GM19035 (cell line): Measurements from ENCODE around the gene LGALS7.
"Not testable (repeated sequence)": the region's sequence is repeated elsewhere in the genome, so short reads cannot be mapped to it uniquely, and the experiment has no call there.

Source experiments
- ATAC-seq: cut with Tn5 transposase; IDR thresholded peaks from one replicate; pipeline ENCODE4 v1.9.1; 2021; ENCODE audit not compliant: unreplicated experiment

LGALS7 gene

DNA sequence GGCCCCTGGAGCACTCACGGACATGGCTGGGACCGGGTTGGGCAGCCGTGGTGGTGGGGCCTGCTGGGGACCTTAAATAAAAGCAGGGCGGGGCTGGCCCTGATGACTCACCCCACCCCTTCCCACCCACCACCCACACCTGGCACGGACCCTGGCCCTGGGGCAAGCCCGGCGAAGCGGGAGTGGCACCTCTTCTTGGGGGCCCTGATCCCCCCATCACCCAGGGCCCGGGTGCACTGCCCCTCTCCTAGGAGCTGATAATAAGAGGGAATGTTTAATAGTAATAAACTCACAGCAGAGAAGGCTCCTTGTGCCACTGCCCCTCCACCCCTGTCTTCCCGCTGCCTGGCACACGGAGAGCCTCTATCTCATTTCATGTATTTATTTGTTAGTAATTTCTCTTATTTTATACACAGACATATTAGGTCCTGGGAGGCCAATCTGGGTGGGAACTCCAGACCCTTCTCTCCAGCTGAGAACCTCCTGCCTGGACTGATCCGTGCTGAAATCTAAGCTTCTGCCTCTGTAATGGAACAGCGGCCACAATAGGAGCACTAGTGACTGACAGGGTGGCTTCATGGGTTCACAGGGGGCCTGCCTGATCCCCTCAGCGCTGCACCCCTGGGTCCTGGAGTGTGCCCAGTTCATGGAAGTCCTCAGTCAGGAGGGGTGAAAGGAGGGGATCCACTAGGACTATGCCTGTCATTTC is at the start of gene LGALS7:
Gene LGALS7 (minus strand): TSS at position 49 of the 709 bp plus-strand sequence. CDS start 25 bp downstream, at position 24.
- ATAC-seq: no peak

DNA sequence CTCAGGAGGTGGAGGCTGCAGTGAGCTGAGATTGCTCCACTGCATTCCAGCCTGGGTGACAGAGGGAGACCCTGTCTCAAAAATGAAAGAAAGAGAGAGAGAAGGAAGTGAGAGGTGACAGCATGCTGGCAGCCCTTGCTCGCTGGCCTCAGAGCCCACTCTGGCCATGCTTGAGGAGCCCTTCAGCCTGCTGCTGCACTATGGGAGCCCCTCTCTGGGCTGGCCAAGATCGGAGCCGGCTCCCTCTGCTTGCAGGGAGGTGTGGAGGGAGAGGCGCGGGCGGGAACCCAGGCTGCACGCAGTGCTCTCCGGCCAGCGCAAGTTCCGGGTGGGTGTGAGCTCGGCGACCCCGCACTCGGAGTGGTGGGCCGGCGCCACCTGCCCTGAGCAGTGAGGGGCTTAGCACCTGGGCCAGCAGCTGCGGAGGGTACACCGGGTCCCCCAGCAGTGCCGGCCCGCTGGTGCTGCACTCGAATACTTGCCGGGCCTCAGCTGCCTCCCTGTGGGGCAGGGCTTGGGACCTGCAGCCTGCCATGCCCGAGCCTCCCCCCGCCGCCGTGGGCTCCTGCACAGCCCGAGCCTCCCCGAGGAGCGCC is 48.0 kb upstream of the LGALS7 start:
- not testable (repeated sequence) for ATAC-seq

GRCh38 chr19:38819231-38819920 is 46.1 kb upstream of the LGALS7 start:
- no peak for ATAC-seq

- ATAC-seq: no peak
These were observed 43.8 kb upstream of the LGALS7 start for GRCh38 chr19:38817081-38817480.

DNA sequence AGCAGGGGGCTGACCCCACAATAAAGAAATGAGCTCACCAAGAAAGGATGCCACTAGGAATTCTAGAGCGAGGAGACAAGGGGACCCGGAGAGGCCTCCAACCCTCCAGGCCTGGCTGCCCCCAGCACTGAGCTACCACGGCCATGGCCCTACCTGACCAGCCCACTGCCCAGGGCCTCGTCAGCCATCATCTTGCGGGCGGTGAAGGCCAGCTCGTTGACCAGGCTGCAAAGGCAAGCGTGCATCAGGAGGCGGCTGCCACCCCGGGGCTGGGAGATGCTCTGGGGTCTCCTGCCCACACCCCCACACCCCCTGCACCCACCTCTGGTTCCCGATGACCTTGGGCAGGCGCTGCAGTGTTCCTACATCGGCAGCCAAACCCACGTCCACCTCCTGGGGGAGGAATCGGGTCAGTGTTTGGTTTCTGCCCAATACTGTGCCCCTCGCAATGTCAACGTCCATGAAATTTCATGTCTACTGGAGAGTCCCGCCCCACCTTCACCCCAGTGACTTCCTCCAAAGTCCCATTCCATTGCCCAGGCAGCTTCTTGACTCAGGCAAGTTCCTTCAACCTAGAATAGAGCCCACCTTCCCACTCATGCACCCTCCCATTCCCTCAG is 42.9 kb upstream of the LGALS7 start:
- no peak for ATAC-seq

GRCh38 chr19:38815059-38816001 is 42.0 kb upstream of the LGALS7 start:
- ATAC-seq: no peak

DNA sequence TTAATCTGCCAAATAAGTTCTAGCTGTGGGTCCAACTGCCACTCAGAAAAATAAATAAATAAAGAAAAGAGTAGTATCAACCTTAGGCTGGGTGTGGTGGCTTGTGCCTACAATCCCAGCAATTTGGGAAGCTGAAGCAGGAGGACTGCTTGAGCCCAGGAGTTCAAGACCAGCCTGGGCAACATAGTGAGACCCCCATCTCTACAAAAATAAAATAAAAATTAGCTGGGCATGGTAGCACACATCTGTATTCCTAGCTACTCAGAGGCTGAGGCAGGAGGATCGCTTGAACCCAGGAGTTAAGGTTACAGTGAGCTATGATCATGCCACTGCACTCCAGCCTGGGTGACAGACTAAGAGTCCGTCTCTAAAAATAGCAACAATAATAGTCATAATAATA is 40.6 kb upstream of the LGALS7 start:
- not testable (repeated sequence) for ATAC-seq

DNA sequence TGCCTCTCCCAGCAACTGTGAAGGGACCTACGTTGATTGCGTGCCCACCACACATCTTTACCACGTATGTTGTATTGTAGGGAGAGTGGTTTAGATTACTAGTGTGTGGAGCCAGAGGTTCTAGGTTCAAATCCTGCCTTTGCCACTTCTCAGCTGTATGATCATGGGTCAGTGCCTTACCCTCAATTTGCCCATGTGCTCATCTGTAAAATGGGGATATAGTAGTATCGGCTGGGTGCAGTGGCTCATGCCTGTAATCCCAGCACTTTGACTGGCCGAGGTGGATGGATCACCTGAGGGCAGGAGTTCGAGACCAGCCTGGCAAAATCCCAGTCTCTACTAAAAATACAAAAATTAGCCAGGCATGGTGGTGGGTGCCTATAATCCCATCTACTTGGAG is 40.0 kb upstream of the LGALS7 start:
- ATAC-seq: no peak

- ATAC-seq: no peak
These were observed 39.6 kb upstream of the LGALS7 start, which contains the start of gene LGALS4 for GRCh38 chr19:38812841-38813320. Gene LGALS4 (minus strand): TSS chr19:38812945. CDS start chr19:38812886, 59 bp downstream.

DNA sequence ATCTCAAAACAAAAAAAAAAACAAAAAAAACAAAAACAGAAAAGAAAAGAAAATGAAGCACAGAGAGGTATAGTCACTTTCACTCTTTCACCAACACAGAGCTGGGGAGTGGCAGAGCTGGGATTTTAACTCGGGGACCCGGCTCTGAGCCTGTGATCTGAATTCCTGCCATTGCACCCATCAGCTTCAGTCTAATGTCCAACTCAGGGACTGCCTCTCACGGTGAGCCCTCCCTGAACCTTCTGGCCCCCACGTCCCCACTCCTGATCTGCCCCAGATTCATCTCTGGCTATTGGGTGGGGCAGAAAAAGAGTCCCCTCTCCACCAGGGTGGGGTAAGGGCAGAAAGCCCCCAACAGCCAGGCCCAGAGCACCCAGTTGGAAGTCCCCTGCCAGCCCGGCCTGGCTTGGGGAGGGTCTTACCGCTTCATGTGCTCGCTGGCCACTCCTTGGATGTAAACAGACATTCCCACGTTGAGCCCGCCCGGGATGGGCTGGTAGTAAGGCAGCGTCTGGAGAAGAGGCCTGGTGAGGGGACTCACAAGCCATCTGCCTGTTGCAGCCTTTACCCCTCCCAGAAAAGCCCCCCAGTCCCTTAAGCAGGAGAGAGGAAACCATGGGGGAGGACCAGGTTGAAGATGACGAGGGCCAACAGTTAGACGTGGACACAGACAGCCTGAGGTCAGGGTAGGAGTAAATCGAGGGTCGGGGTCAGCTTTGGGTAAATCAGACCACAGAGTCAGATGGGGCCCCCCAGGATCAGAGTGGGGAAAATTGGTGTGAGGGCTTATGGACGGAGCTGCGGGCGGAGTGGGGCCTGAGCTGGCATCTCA is 38.9 kb upstream of the LGALS7 start:
- no peak for ATAC-seq

DNA sequence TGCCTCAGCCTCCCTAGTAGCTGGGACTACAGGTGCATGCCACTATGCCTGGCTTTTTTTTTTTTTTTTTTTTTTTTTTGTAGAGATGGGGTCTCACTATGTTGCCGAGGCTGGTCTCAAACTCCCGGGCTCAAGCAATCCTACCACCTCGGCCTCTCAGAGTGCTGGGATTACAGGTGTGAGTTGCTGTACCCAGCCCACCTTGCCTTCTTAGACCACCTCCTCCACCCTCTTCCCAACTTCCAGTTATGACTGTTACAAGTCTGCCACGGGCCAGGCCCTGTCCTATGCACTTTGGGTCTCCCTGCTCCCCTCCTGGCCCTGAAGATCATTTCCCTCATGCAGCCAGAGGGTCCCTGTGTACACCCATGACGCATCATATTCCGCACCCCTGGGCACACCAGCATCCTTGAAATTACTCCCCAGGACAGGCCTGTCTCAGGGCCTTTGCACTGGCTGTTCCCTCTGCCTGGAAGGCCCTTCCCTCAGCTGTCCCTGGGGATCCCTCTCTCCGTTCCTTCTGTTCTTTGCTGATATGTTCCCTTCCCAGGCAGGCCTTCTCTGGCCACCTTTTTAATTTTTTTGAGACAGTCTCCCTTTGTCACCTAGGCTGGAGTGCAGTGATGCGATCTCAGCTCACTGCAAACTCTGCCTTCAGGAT is 36.4 kb upstream of the LGALS7 start:
- no peak for ATAC-seq

DNA sequence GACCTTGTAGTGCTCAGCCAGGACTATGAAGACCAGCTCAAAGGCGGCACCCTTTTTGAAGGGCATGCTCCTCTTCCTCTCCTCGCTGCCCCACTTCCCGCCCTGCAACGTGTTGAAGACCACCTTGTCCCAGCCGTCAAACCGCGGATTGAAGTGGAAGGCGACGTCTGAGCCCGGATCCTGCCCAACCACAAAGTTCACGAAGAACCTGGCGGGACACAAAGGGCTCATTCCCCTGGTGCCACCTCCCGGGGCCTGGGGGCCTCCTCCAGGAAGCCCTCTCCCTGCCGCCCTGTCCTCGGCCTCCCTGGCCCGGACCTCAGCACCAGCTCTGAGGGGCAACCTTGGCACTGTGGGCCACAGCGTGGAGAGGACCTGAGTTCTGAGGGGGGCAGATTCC is 35.4 kb upstream of the LGALS7 start:
- ATAC-seq: no peak

GRCh38 chr19:38807374-38808098 is 34.2 kb upstream of the LGALS7 start:
- ATAC-seq: not testable (repeated sequence)

DNA sequence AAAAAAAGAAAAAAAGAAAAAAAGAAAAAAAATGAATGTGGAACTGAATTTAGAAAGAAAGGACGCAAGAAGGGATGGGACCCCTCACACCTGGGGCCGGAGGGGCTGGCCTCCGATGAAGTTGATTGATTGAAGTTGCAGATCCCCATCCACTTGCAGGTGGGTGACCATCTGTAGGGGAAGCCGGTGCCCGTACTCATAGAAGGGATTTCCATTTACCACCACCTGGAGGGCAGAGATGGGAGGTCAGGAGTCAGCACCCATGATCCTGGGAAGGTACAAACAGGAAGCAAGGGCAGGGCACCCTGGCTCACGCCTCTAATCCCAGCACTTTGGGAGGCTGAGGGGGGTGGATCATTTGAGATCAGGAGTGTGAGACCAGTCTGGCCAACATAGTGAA is 33.1 kb upstream of the LGALS7 start:
- ATAC-seq: no peak

DNA sequence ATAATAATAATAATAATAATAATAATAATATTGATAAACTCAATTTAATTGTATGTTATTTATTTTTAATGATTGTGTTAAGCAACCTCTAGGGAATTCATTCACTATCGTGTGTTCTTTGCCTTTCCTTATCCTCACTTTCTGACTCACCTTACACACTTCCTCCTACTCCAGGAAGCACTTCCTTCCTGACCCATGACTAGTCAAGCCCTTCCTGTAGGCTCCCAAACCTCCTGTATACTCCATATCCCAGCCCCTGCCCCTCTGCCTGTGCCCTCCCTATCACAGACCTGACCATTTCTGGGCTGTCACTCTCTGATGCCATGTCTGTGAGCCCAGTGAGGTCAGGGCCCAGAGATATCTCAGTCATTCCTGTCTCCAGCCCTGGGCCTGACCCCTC is 31.9 kb upstream of the LGALS7 start:
- no peak for ATAC-seq

DNA sequence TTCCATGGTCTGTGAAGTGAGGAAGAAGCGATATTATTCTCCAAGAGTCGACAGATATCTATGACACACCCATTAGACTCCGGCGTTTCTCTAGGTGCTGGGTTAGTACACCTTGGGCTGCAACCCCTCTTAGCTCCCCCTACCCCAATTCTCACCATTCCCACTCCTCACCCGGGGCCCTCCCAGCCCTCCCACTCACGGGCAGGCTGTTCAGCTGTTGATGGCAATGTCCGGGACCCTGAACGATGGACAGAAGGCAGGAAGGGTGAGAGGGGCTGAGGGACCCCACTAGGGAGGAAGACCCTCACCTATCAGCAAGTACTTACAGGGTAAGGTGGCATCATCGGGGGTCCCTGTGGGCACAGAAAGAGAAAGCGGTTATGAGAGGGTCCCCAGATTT is 30.2 kb upstream of the LGALS7 start:
- ATAC-seq: no peak

GRCh38 chr19:38801359-38802095 is 28.2 kb upstream of the LGALS7 start:
- ATAC-seq: no peak
